GM18858 (cell line): ENCODE results near the gene INPP5D.

Source experiments
- ATAC-seq: cut with Tn5 transposase; IDR thresholded peaks from one replicate; pipeline ENCODE4 v1.9.1; 2021; ENCODE audit not compliant: unreplicated experiment

INPP5D gene

DNA sequence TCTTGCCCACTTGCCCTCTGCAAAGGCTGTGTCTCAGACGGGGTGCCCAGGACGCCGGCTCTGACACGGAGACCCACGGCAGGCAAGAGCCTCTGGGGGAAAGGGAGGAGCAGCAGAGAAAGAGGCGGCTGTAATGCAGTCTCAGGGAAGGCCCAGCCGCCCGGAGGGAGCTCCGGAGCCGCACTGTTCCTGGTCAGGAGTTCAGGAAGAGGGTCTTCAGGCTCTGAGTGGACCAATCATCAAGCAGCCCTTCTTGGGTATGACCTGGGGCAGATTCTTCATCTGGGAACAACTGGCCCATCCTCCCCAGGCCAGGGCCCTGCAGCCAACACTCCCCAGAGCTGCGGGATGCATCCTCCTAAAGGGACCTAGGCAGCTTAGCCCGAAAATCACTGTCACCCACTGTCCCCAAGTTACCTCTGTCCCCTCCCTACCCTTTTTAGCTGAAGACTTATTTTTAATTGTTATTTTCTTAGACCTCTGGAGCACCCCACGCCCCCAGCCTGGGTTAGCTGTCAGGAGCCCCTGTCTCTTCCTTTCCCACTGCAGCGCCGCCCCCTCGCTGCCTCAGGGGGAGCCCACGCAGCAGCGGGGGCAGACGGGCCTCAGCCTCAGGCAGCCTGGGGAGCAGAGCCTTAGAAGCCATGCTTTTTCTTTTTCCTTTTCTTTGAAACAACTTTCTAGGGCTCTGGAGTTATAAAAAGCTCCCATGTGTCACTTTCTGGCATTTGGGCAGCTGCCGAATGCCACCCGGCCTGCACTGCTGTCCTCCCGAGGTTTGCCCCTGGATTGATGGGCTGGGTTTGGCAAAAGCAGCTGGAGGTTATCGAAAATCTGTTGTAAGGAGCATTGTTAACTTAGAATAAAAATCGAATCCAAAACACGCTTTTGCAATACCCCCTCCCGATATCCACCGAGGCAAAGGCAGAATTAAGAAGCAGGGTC is 28.3 kb upstream of the INPP5D start:
- no peak for ATAC-seq

DNA sequence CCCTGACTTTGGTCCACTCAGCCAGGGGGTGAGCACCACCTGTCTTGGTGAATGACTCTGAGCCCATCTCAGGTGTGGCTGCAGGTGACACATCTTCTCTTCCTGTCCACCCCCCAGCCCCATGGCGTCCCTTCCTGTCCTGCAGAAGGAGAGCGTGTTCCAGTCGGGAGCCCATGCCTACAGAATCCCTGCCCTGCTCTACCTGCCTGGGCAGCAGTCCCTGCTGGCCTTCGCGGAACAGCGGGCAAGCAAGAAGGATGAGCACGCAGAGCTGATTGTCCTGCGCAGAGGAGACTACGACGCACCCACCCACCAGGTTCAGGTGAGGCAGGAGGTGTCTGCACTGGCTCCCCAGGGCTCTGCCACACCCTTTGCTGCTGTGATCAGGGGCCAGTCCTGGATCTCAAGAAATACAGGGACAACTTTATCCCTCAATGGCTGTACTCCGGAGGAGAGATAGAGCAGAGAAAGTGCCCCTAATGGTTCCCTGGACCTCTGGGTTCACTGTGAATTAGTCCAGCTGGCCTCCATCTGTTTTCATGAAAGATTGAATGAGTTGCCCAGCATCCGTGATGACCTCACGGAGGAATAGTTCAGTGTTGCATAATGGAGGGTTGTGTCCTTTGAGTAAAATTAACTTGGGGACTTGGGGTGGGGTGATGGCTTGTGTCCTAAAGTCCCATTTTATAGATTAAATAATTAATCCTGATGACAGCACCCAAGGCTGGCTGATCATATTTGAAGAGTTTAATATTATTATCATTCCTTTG is 27.4 kb upstream of the INPP5D start, which contains the start of gene NEU2:
TSS of gene NEU2 (plus strand) at position 122 of the 770 bp plus-strand sequence. CDS start at position 122, 0 bp downstream.
- ATAC-seq = no peak

DNA sequence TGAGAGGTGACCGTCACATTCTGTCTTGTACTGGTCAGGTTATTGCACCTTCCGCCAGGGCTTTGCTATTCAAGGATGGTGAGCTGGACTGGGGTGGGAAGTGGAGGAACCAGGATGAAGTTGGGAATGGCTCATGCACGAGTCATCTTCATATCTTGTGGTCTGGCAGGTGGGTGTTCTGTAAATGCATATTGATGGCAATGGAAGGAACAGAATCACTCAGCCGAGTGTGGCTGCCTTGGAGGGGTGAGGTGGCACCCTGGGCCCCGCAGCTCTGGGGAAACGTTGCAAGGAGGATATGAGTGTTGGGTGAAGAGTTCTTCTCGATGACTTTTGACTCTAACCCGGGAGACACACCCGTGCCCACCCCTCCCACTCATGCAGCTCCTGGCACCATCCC is 26.5 kb upstream of the INPP5D start:
- no peak for ATAC-seq

DNA sequence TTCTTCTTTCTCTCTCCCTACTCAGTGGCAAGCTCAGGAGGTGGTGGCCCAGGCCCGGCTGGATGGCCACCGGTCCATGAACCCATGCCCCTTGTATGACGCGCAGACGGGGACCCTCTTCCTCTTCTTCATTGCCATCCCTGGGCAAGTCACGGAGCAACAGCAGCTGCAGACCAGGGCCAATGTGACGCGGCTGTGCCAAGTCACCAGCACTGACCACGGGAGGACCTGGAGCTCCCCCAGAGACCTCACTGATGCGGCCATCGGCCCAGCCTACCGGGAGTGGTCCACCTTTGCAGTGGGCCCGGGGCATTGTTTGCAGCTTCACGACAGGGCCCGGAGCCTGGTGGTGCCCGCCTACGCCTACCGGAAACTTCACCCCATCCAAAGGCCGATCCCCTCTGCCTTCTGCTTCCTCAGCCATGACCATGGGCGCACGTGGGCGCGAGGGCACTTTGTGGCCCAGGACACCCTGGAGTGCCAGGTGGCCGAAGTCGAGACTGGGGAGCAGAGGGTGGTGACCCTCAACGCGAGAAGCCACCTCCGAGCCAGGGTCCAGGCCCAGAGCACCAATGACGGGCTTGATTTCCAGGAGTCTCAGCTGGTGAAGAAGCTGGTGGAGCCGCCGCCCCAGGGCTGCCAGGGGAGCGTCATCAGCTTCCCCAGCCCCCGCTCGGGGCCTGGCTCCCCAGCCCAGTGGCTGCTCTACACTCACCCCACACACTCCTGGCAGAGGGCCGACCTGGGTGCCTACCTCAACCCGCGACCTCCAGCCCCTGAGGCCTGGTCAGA is 25.9 kb upstream of the INPP5D start:
- no peak for ATAC-seq

DNA sequence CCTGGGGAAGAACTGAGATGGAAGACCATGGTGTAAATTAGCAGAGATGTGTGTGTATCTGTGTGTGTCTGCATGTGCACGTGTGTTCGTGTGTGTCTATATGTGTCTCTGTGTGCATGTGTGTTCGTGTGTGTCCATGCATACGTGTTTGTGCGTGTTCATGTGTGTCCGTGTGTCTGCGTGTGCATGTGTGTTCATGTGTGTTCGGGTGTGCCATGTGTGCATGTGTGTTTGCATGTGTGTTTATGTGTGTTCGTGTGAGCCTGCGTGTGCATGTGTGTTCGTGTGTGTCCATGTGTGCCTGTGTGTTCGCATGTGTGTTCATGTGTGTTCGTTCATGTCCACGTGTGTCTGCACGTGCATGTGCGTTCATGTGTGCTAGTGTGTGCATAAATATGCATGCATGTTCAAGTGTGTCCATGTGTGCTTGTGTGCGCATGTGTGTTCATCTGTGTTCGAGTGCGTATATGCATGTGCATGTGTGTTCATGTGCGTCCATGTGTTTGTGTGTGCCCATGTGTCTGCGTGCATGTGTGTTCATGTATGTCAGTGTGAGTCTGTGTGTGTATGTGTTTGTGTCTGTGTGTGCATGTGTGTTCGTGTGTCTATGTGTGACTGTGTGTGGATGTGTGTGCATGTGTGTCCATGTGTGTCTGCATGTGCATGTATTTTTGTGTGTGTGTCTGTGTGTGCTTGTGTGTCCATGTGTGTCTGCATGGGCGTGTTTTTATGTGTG is 24.5 kb upstream of the INPP5D start:
- no peak for ATAC-seq

DNA sequence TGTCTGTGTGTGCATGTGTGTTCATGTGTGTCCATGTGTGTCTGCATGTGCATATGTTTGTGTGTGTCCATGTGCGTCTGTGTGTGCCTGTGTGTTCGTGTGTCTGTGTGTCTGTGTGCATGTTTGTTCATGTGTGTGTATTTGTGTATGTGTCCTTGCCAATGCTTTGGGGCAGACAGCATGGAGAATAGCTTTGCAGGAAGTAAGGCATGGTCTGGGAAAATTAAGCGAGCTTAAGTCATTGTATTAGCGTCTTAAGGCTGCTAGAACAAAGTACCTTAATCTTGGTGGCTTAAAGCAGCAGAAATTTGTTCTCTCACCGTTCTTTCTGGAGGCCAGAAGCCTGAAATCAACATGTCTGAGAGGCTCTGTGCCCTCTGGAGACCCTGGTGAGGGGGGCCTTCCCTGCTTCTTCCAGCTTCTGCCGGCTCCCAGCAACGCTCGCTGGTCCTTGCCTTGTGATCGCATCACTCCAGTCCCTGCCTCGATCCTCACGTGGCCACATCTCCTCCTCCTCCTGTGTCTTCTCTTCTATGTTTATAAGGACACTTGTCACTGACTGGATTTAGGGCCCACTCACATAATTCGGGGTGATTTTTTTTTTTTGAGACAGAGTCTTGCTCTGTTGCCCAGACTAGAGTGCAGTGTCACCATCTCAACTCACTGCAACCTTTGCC is 23.8 kb upstream of the INPP5D start:
- no peak for ATAC-seq

DNA sequence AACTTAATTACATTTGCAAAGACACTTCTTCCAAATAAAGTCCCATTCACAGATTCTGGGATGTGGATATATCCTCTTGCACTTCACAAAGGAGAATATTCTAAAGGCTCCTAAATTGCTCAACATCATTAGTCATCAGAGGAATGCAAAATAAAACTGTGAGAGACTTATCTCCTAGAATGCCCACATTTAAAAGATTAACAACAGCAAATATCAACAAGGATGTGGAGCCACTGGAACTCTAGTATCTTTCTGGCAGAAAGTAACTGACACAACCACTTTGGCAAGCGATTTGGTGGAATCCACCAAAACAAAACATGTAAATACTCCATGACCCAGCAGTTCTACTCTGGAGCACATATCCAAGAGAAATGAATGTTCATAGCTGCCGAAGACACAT is 23.1 kb upstream of the INPP5D start:
- ATAC-seq = no peak

DNA sequence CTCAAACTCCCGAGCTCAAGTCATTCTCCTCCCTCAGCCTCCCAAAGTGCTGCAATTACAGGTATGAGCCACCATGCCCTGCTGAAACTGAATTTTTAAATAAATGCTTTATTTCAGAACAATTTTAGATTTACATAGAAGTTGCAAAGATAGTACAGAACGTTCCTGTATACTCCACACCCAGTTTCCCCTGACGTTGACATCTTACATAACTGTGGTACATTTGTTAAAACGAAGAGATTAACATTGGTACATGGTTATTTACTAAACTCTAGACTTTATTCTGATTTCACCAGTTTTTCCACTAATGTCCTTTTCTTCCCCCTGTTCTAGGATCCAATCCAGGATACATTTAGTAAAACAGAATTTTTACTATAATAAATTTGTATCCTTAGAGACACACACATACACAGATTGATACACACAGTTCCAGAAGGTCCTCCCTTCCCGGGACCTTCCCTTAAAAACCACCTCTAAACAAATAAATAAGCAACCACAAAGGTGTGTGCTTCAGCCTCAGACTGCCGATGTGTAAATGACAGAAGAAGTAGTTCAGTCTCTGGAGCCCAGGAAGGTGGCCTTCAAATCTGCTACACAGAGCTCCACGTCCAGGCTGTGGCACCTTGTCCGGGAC is 20.8 kb upstream of the INPP5D start:
- no peak for ATAC-seq

DNA sequence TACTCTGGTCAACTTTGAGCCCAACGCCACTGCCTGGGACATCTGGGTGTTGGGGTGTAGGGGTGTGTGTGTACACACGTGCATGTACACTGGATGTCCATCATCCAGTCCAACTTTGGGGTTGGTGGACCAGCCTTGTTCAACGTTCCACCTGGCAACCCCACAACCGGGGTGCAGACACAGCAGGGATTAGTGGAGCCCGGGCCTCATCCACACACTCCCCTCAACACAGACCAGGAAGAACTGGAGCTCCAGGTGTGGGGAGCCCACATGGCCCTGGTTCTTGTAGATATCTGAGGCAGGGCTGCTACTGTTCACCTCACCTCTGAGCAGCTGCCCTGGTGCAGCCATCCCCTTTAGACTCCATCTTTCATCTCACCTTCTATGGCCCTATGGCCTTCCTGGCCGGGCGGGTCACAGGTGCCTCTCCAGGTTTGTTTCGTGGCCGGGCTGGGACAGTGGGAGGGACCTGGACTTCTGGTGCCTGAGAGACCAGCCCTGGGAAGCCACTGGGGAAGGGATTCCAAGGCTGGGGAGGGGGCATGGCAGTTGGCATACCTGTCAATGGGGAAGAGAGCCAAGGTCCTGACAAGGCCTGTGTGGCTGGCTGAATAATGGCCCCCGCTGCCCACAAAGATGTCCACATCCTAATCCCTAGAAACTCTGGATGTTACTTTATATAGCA is 20.2 kb upstream of the INPP5D start:
- ATAC-seq = no peak

DNA sequence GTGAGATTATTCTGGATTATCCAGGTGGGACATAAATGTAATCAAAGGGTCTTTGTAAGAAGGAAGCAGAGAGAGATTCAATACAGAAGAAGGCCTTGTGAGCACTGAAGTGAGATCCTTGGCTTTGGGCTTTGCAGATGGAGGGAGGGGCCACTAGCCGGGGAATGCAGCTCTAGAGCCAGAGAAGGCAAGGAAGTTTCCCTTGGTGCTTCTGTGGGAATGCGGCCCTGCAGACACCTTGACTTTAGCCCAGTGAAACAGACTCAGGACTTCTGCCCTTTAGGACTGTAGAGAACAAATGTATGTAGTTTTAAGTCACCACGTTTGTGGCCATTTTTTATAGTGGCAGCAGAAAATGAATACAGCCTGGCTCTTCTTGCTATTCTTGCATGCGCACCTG is 19.6 kb upstream of the INPP5D start:
- ATAC-seq = no peak

DNA sequence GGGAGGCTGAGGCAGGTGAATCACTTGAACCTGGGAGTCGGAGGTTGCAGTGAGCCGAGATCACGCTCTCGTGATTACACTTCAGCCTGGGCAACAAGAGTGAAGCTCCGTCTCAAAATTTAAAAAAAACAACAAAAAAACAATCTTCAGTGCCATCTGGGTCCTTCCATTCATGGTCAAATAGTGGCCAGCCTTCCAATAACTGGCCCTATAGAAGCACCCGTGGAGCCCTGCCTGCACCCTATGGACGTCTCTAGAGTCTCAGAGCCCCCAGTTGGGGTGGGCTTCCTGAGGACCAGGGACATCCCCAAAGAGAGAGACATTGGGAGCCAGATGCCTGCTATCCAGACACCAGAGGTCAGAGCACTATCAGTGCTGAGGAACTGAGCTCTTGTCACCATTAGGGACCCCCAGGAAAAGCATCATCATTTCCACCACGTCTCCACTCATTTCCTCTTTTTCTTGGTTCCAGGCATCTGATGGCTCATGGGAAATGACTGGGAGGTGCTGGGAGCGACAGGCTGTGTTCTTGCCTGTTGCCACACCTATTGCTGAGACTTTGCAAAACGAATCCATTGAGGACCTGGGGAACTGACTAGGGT is 18.3 kb upstream of the INPP5D start:
- no peak for ATAC-seq

DNA sequence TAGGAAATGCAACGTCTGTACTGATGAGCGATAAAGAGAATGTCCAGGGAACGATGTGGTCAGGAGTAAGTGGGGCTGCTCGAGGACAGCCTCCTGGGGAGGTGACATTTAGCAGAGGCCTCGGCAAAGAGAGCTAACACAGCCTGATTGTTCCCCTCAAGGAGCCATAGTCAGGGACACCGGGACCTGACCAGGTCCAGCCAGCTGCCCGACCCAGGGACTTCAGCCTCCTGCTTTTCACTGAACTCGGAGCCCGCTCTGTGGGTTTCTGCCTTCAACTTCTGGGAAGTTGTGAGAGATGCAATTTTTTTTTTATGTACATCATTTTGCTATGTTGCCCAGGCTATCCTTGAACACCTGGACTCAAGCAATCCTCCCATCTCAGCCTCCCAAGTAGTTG is 17.6 kb upstream of the INPP5D start:
- no peak for ATAC-seq

DNA sequence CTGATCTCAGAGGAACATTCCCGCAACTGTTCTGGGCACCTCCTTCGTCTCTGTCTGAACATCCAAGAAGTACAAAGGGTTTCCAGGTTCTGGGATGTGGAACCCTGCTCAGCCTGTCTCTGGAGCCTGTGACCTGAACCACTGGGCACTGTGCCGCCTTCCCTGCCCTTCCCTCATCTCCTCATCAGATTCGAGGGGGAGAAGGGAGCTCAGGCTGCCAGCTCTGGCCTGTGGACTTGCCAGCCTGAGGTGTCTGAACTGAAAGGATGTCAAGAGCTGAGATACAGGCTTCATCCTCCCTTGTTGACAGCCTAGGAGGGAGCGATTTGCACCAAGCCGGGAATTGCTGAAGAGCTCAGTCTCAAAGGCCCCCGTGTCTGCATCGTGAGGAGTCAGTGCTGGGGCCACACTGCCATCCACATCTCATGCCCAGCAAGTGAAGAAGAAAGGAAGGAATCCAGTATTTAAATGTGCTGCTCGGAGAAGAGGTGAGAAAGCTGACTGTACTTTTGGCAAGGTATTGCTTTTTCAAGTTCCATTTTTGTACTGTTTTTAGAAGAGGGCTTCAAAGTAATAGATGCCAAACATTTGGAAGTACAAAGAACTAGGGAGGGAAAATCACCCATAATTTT is 15.1 kb upstream of the INPP5D start:
- no peak for ATAC-seq

DNA sequence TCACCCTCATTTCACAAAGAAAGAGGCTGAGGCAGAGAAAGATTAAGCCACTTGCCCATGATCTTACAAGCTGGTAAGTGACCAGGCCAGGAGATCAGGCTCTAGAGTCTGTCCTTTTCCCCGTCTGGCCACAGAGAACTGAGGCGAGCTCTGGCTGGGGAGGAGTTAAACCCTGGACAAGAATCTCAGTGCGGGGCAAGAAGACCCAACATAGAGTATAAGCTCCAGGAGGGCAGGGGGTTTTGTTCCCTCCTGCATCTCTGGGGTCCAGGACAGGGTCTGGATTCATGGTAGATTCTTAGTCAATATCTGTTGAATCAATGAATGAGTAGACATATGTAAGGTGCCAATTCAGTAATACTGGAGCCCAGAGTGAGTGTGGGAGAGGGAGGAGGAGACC is 12.9 kb upstream of the INPP5D start:
- no peak for ATAC-seq

DNA sequence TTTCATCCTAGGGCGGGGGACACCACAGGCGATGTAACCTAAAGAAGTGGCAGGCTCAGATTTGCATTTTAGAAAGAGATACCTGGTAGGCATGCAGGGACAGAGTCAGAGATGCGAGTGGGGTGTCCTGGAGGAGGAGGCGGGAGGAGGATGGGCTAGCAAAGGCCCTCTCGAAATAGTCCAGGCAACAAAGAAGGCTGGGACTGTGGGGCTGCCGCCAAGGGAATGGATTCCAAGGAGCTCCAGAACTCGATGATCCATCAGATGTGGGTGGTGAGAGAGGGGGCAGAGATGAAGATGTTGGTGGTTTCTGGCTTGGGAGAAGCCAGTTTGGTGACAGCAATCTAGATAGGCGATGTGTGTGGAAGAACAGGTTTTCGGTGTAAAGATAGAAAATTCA is 12.5 kb upstream of the INPP5D start:
- no peak for ATAC-seq

DNA sequence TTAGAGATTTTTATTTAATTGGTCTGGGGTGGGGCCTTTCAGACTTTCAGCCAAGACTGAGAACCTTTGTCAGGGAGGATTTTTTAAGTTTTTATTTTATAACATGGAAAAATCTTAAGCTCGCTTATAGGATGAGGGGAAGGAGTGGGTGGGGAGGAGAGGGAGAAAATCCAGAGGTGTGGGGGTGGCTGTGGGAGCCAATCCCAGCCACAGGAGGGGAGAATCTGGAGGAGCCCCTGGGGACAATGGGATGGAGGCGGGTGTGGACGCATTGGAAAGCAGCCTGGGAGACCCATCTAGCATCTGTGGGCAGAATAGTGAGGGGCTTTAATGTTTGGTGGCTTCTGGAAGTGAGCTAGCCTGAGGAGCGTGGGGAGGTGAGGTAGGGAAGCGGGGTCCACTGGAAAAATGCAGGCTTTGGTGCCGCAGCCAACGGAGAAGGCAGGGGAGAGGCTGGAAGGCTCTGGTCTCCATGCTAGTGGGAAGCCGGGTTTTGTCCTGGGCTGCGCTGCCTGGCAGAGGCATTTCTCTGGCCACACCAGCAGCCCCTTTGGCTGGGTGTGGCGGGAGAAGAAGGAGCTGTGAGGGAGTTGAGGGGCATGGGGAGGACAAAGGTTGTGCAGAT is 11.5 kb upstream of the INPP5D start:
- ATAC-seq = no peak

DNA sequence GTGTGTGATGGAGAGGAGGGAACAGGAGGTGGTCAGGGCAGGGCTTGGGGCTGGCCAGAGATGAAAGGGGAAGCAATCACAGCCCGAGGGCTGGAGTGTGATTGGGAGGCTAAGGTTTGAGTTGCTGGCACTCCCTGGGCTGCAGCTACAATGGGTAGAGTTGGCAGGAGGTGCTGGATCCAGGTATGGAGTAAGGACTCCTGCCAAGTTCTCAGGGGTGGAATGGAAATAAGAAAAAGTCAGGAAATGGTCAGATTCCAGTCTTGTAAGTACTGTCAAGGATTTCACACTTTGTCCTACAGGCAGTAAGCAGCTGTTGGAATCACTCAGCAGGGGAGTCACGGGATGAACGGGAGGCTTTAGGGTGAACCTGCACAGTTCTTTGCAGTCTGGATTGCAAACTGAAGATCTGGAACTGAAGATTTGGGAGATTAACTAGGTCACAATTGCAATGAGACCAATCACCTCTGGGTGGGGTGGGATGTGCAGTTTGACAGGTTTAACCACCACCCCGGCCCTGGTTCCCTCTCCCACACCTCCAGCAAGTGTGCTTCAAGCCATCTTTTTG is 10.9 kb upstream of the INPP5D start:
- ATAC-seq = no peak
